Activated T-cell treated with anti-CD3 and anti-CD28 coated beads, Interleukin-2, amount 50 U/mL, for 4 hours (primary cell): ENCODE data around the gene CACNA1F. TPM values are rescaled to one million over a fixed set of nuclear protein-coding genes. Genes with fewer than 3 reads are reported as not detected.

Experiments
- ATAC-seq, 2 donors: fragments of 200-7000 bp; cut with Tn5 transposase; one replicate each; pipeline ENCODE4 v1.10.0; 2021
- DNase-seq: peaks from one replicate; pipeline ENCODE4 v3.0.0-alpha.2; 2020
- H3K27me3 Mint-ChIP-seq: one replicate; pipeline ENCODE4 v1.8.0; 2021; ENCODE audit warnings: low read depth, mixed read lengths
- H3K36me3 Mint-ChIP-seq: one replicate; pipeline ENCODE4 v1.8.0; 2022; ENCODE audit warnings: mixed read lengths; ENCODE audit not compliant: insufficient read depth
- H3K4me1 Mint-ChIP-seq: one replicate; pipeline ENCODE4 v1.8.0; 2021; ENCODE audit warnings: low read depth, mixed read lengths
- H3K4me3 Mint-ChIP-seq: one replicate; pipeline ENCODE4 v1.8.0; 2021; ENCODE audit warnings: mild to moderate bottlenecking, moderate library complexity, mixed read lengths
- H3K9me3 Mint-ChIP-seq: one replicate; pipeline ENCODE4 v1.8.0; 2021; ENCODE audit warnings: mixed read lengths
- total RNA-seq, 3 donors: library from RNA; stranded (reverse); gene quantifications; one replicate each; pipeline ENCODE4 v1.2.1, GENCODE V29; 2021

CACNA1F gene
- total RNA-seq, 3 donors from 2014 or later = 0.13 to 0.19 TPM; not detected in 1

GRCh38 chrX:49266523-49267445 is 33.6 kb upstream of the CACNA1F start:
- DNase-seq (no peak), ATAC-seq (no peak)
- no peaks in the 10 kb centered on the region for H3K9me3 Mint-ChIP-seq
- H3K4me3 Mint-ChIP-seq = no peak overlapping the region
- no peaks in the 10 kb centered on the region for H3K27me3 Mint-ChIP-seq
- H3K4me1 Mint-ChIP-seq = peaks cover 38% of the 10 kb centered on the region
- H3K36me3 Mint-ChIP-seq = peaks cover 5% of the 10 kb centered on the region

GRCh38 chrX:49264460-49264859 is 31.3 kb upstream of the CACNA1F start, which contains the start of gene FOXP3:
FOXP3 (minus strand) TSS chrX:49264710; CDS start chrX:49258505, 6,205 bp downstream.
- H3K36me3 Mint-ChIP-seq = no peaks in the 10 kb centered on the region
- H3K4me1 Mint-ChIP-seq = peaks cover 33% of the 10 kb centered on the region
- DNase-seq (no peak), ATAC-seq (no peak)
- no peaks in the 10 kb centered on the region for H3K27me3 Mint-ChIP-seq
- no peaks in the 10 kb centered on the region for H3K9me3 Mint-ChIP-seq
- H3K4me3 Mint-ChIP-seq = peak within 1 kb of the TSS; percentile 75

GRCh38 chrX:49263631-49264030 is 30.5 kb upstream of the CACNA1F start:
- no peaks in the 10 kb centered on the region for H3K36me3 Mint-ChIP-seq
- no peak for DNase-seq
- no peaks in the 10 kb centered on the region for H3K9me3 Mint-ChIP-seq
- H3K27me3 Mint-ChIP-seq = no peaks in the 10 kb centered on the region
- H3K4me3 Mint-ChIP-seq = peak overlapping the region; percentile 75
- peaks cover 39% of the 10 kb centered on the region for H3K4me1 Mint-ChIP-seq
- ATAC-seq = no peak

- H3K27me3 Mint-ChIP-seq = no peaks in the 10 kb centered on the region
- peaks cover 41% of the 10 kb centered on the region for H3K4me1 Mint-ChIP-seq
- H3K36me3 Mint-ChIP-seq = no peaks in the 10 kb centered on the region
- H3K4me3 Mint-ChIP-seq = peak overlapping the region; percentile 75
- no peak for ATAC-seq
- H3K9me3 Mint-ChIP-seq = no peaks in the 10 kb centered on the region
- no peak for DNase-seq
These were observed 29.5 kb upstream of the CACNA1F start for GRCh38 chrX:49262603-49263002.

- peaks cover 47% of the 10 kb centered on the region for H3K4me1 Mint-ChIP-seq
- DNase-seq (no peak), ATAC-seq (no peak)
- no peaks in the 10 kb centered on the region for H3K36me3 Mint-ChIP-seq
- peak overlapping the region; percentile 60 for H3K4me3 Mint-ChIP-seq
- H3K27me3 Mint-ChIP-seq = no peaks in the 10 kb centered on the region
- no peaks in the 10 kb centered on the region for H3K9me3 Mint-ChIP-seq
These were observed 27.3 kb upstream of the CACNA1F start for GRCh38 chrX:49260221-49260985.

GRCh38 chrX:49258749-49259124 is 25.6 kb upstream of the CACNA1F start:
- H3K36me3 Mint-ChIP-seq = no peaks in the 10 kb centered on the region
- no peak overlapping the region for H3K4me3 Mint-ChIP-seq
- H3K27me3 Mint-ChIP-seq = no peaks in the 10 kb centered on the region
- DNase-seq (no peak), ATAC-seq (no peak)
- peaks cover 38% of the 10 kb centered on the region for H3K4me1 Mint-ChIP-seq
- no peaks in the 10 kb centered on the region for H3K9me3 Mint-ChIP-seq

- Mint-ChIP-seq H3K27me3 (no peaks in the 10 kb centered on the region), H3K4me3 (no peak overlapping the region), H3K36me3 (no peaks in the 10 kb centered on the region), H3K4me1 (peaks cover 37% of the 10 kb centered on the region), H3K9me3 (no peaks in the 10 kb centered on the region)
- ATAC-seq = peak; percentile 47 to 59
- DNase-seq = no peak
These were observed 25.0 kb upstream of the CACNA1F start for GRCh38 chrX:49257846-49258748.

GRCh38 chrX:49257074-49257790 is 24.1 kb upstream of the CACNA1F start:
- no peaks in the 10 kb centered on the region for H3K27me3 Mint-ChIP-seq
- DNase-seq (no peak), ATAC-seq (no peak)
- H3K36me3 Mint-ChIP-seq = no peaks in the 10 kb centered on the region
- H3K9me3 Mint-ChIP-seq = no peaks in the 10 kb centered on the region
- peaks cover 30% of the 10 kb centered on the region for H3K4me1 Mint-ChIP-seq
- H3K4me3 Mint-ChIP-seq = no peak overlapping the region

GRCh38 chrX:49256268-49256995 is 23.3 kb upstream of the CACNA1F start:
- Mint-ChIP-seq H3K9me3 (no peaks in the 10 kb centered on the region), H3K4me3 (no peak overlapping the region), H3K27me3 (no peaks in the 10 kb centered on the region), H3K36me3 (no peaks in the 10 kb centered on the region), H3K4me1 (peaks cover 27% of the 10 kb centered on the region)
- ATAC-seq (no peak), DNase-seq (no peak)

GRCh38 chrX:49254639-49255038 is 21.5 kb upstream of the CACNA1F start:
- Mint-ChIP-seq H3K4me3 (no peak overlapping the region), H3K36me3 (peaks cover 5% of the 10 kb centered on the region), H3K27me3 (no peaks in the 10 kb centered on the region), H3K9me3 (no peaks in the 10 kb centered on the region), H3K4me1 (peaks cover 26% of the 10 kb centered on the region)
- DNase-seq (no peak), ATAC-seq (no peak)

GRCh38 chrX:49251325-49251724 is 18.2 kb upstream of the CACNA1F start:
- peaks cover 4% of the 10 kb centered on the region for H3K4me1 Mint-ChIP-seq
- no peak overlapping the region for H3K4me3 Mint-ChIP-seq
- peaks cover 5% of the 10 kb centered on the region for H3K36me3 Mint-ChIP-seq
- no peaks in the 10 kb centered on the region for H3K9me3 Mint-ChIP-seq
- no peak for ATAC-seq
- no peaks in the 10 kb centered on the region for H3K27me3 Mint-ChIP-seq
- DNase-seq = no peak

- ATAC-seq (no peak), DNase-seq (no peak)
- Mint-ChIP-seq H3K4me1 (peaks cover 4% of the 10 kb centered on the region), H3K36me3 (peaks cover 7% of the 10 kb centered on the region), H3K4me3 (no peak overlapping the region), H3K27me3 (no peaks in the 10 kb centered on the region), H3K9me3 (no peaks in the 10 kb centered on the region)
These were observed 17.4 kb upstream of the CACNA1F start for GRCh38 chrX:49250578-49250977.

- Mint-ChIP-seq H3K4me3 (no peak overlapping the region), H3K27me3 (no peaks in the 10 kb centered on the region), H3K9me3 (no peaks in the 10 kb centered on the region), H3K36me3 (peaks cover 7% of the 10 kb centered on the region), H3K4me1 (peaks cover 4% of the 10 kb centered on the region)
- DNase-seq (no peak), ATAC-seq (no peak)
These were observed 16.9 kb upstream of the CACNA1F start for GRCh38 chrX:49250066-49250465.
